ENCODE results near the gene MAP3K1.
"Not testable (repeated sequence)": the region's sequence is repeated elsewhere in the genome, so short reads cannot be mapped to it uniquely, and the experiment has no call there.

Gene MAP3K1

DNA sequence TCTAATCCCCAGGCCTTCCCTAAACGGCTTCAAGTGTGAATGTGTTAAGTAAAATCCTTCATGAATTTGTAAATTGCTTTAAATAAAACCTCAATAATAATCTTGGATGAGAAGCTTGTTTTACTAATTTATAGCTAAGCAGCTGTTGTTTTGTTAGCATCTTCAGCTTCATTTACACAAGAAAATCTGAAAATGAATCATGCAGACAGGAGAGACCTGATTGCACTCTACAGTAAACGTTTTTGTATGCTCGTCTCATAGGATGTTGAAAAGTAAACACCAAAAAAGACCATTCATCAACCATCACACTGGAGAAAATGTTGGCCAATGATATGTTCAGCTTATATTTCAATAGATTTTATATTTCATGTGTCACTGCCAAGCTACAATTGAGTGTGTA, 40.4 kb upstream of the MAP3K1 start:
- H2AFZ ChIP-seq (ENCODE audit: low read length): no peak overlapping the region
- no peak overlapping the region for H3K9ac ChIP-seq (ENCODE audit: low read depth, low read length, poor library complexity)
- no peak overlapping the region for H4K91ac ChIP-seq (ENCODE audit: low read depth, low read length, poor library complexity)
- H3K27me3 ChIP-seq (ENCODE audit: control insufficient read depth in 3 of 3, insufficient read depth in 3 of 3, low read depth in 1 of 3, low read length in 3 of 3): no peaks in the 10 kb centered on the region
- no peaks in the 10 kb centered on the region for H3K9me3 ChIP-seq (replicated peaks in 1 of 2; ENCODE audit: control insufficient read depth in 2 of 2, insufficient read depth in 1 of 2, low read depth in 1 of 2, low read length in 2 of 2)
- H3K4ac ChIP-seq (ENCODE audit: low read length): no peak overlapping the region
- H2AK5ac ChIP-seq (ENCODE audit: low read depth, low read length): no peak overlapping the region
- no peak overlapping the region for H3K4me3 ChIP-seq (ENCODE audit: low read length in 2 of 2)
- H3K79me1 ChIP-seq (ENCODE audit: low read depth, low read length): no peaks in the 10 kb centered on the region
- no peaks in the 10 kb centered on the region for H3K36me3 ChIP-seq (replicated peaks in 1 of 2; ENCODE audit: control insufficient read depth in 2 of 2, insufficient read depth in 2 of 2, low read length in 2 of 2)
- H2BK15ac ChIP-seq (ENCODE audit: low read length): no peak overlapping the region
- WGBS, 2 donors (ENCODE audit: extremely low coverage in 2 of 2, insufficient read length in 2 of 2, insufficient replicate concordance in 1 of 2): no CpG with 5 or more reads among the region's 3 CpGs
- H2BK5ac ChIP-seq (ENCODE audit: low read length): no peak overlapping the region
- DNase-seq (ENCODE audit: low spot score): no peak
- H3K18ac ChIP-seq (ENCODE audit: low read length): no peak overlapping the region
- H3K27ac ChIP-seq (replicated peaks; ENCODE audit: low read length): no peak overlapping the region
- H2BK120ac ChIP-seq (ENCODE audit: low read depth, low read length): no peak overlapping the region
- H3K4me2 ChIP-seq (ENCODE audit: insufficient read depth, low read length, poor library complexity, severe bottlenecking): no peak overlapping the region
- no peak overlapping the region for H3K23ac ChIP-seq (ENCODE audit: low read depth, low read length, poor library complexity)
- H2BK12ac ChIP-seq (ENCODE audit: low read length): no peak overlapping the region
- no peak overlapping the region for H4K8ac ChIP-seq (ENCODE audit: low read depth, low read length)
- no peaks in the 10 kb centered on the region for H3K4me1 ChIP-seq (ENCODE audit: control insufficient read depth in 2 of 2, insufficient read depth in 1 of 2, low read depth in 1 of 2, low read length in 2 of 2)
- no peak overlapping the region for H3K14ac ChIP-seq (ENCODE audit: low read length)

DNA sequence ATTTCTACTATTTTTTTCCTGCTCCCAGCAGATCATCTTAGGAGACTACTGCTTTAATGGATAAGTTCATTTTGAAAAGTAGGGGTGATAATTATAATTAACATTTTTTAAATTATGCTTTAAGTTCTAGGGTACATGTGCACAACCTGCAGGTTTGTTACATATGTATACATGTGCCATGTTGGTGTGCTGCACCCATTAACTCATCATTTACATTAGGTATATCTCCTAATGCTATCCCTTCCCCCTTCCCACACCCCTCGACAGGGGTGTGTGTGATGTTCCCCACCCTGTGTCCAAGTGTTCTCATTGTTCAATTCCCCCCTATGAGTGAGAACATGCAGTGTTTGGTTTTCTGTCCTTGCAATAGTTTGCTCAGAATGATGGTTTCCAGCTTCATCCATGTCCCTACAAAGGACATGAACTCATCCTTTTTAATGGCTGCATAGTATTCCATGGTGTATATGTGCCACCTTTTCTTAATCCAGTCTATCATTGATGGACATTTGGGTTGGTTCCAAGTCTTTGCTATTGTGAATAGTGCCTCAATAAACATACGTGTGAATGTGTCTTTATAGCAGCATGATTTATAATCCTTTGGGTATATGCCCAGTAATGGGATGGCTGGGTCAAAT, 39.0 kb upstream of the MAP3K1 start:
- not testable (repeated sequence) for H2BK120ac ChIP-seq (ENCODE audit: low read depth, low read length); H3K9ac ChIP-seq (ENCODE audit: low read depth, low read length, poor library complexity); H2BK5ac ChIP-seq (ENCODE audit: low read length); H3K4ac ChIP-seq (ENCODE audit: low read length); H3K36me3 ChIP-seq (replicated peaks in 1 of 2; ENCODE audit: control insufficient read depth in 2 of 2, insufficient read depth in 2 of 2, low read length in 2 of 2); H2AFZ ChIP-seq (ENCODE audit: low read length); H3K27ac ChIP-seq (replicated peaks; ENCODE audit: low read length); H3K4me3 ChIP-seq (ENCODE audit: low read length in 2 of 2); H3K23ac ChIP-seq (ENCODE audit: low read depth, low read length, poor library complexity); H3K18ac ChIP-seq (ENCODE audit: low read length); H2BK12ac ChIP-seq (ENCODE audit: low read length); H3K27me3 ChIP-seq (ENCODE audit: control insufficient read depth in 3 of 3, insufficient read depth in 3 of 3, low read depth in 1 of 3, low read length in 3 of 3); H4K8ac ChIP-seq (ENCODE audit: low read depth, low read length); H3K79me1 ChIP-seq (ENCODE audit: low read depth, low read length); H3K9me3 ChIP-seq (replicated peaks in 1 of 2; ENCODE audit: control insufficient read depth in 2 of 2, insufficient read depth in 1 of 2, low read depth in 1 of 2, low read length in 2 of 2); H4K91ac ChIP-seq (ENCODE audit: low read depth, low read length, poor library complexity); DNase-seq (ENCODE audit: low spot score); H3K4me2 ChIP-seq (ENCODE audit: insufficient read depth, low read length, poor library complexity, severe bottlenecking); H2BK15ac ChIP-seq (ENCODE audit: low read length); H3K14ac ChIP-seq (ENCODE audit: low read length); H3K4me1 ChIP-seq (ENCODE audit: control insufficient read depth in 2 of 2, insufficient read depth in 1 of 2, low read depth in 1 of 2, low read length in 2 of 2); H2AK5ac ChIP-seq (ENCODE audit: low read depth, low read length)
- WGBS, 2 donors (ENCODE audit: extremely low coverage in 2 of 2, insufficient read length in 2 of 2, insufficient replicate concordance in 1 of 2): no CpG with 5 or more reads among the region's 2 CpGs

GRCh38 chr5:56783261-56783660, 32.1 kb upstream of the MAP3K1 start:
- no peak overlapping the region for H4K91ac ChIP-seq (ENCODE audit: low read depth, low read length, poor library complexity)
- no peaks in the 10 kb centered on the region for H3K36me3 ChIP-seq (replicated peaks in 1 of 2; ENCODE audit: control insufficient read depth in 2 of 2, insufficient read depth in 2 of 2, low read length in 2 of 2)
- H3K4me3 ChIP-seq (ENCODE audit: low read length in 2 of 2): no peak overlapping the region
- H3K14ac ChIP-seq (ENCODE audit: low read length): no peak overlapping the region
- no peaks in the 10 kb centered on the region for H3K4me1 ChIP-seq (ENCODE audit: control insufficient read depth in 2 of 2, insufficient read depth in 1 of 2, low read depth in 1 of 2, low read length in 2 of 2)
- H3K4me2 ChIP-seq (ENCODE audit: insufficient read depth, low read length, poor library complexity, severe bottlenecking): no peak overlapping the region
- H4K8ac ChIP-seq (ENCODE audit: low read depth, low read length): no peak overlapping the region
- no peak overlapping the region for H3K9ac ChIP-seq (ENCODE audit: low read depth, low read length, poor library complexity)
- no peak overlapping the region for H2BK5ac ChIP-seq (ENCODE audit: low read length)
- no peaks in the 10 kb centered on the region for H3K9me3 ChIP-seq (replicated peaks in 1 of 2; ENCODE audit: control insufficient read depth in 2 of 2, insufficient read depth in 1 of 2, low read depth in 1 of 2, low read length in 2 of 2)
- H3K27me3 ChIP-seq (ENCODE audit: control insufficient read depth in 3 of 3, insufficient read depth in 3 of 3, low read depth in 1 of 3, low read length in 3 of 3): no peaks in the 10 kb centered on the region
- no peak overlapping the region for H3K23ac ChIP-seq (ENCODE audit: low read depth, low read length, poor library complexity)
- no peak overlapping the region for H2BK12ac ChIP-seq (ENCODE audit: low read length)
- no peak overlapping the region for H2AFZ ChIP-seq (ENCODE audit: low read length)
- H3K18ac ChIP-seq (ENCODE audit: low read length): no peak overlapping the region
- H3K4ac ChIP-seq (ENCODE audit: low read length): no peak overlapping the region
- no peak overlapping the region for H3K27ac ChIP-seq (replicated peaks; ENCODE audit: low read length)
- no CpG with 5 or more reads among the region's 2 CpGs for WGBS, 2 donors (ENCODE audit: extremely low coverage in 2 of 2, insufficient read length in 2 of 2, insufficient replicate concordance in 1 of 2)
- no peak for DNase-seq (ENCODE audit: low spot score)
- no peak overlapping the region for H2BK120ac ChIP-seq (ENCODE audit: low read depth, low read length)
- H2BK15ac ChIP-seq (ENCODE audit: low read length): no peak overlapping the region
- no peaks in the 10 kb centered on the region for H3K79me1 ChIP-seq (ENCODE audit: low read depth, low read length)
- no peak overlapping the region for H2AK5ac ChIP-seq (ENCODE audit: low read depth, low read length)

- H3K27me3 ChIP-seq (ENCODE audit: control insufficient read depth in 3 of 3, insufficient read depth in 3 of 3, low read depth in 1 of 3, low read length in 3 of 3): no peaks in the 10 kb centered on the region
- H3K4ac ChIP-seq (ENCODE audit: low read length): no peak overlapping the region
- H3K27ac ChIP-seq (replicated peaks; ENCODE audit: low read length): no peak overlapping the region
- H3K4me1 ChIP-seq (ENCODE audit: control insufficient read depth in 2 of 2, insufficient read depth in 1 of 2, low read depth in 1 of 2, low read length in 2 of 2): no peaks in the 10 kb centered on the region
- no peak overlapping the region for H4K8ac ChIP-seq (ENCODE audit: low read depth, low read length)
- no peaks in the 10 kb centered on the region for H3K36me3 ChIP-seq (replicated peaks in 1 of 2; ENCODE audit: control insufficient read depth in 2 of 2, insufficient read depth in 2 of 2, low read length in 2 of 2)
- no peak overlapping the region for H3K23ac ChIP-seq (ENCODE audit: low read depth, low read length, poor library complexity)
- no peak overlapping the region for H4K91ac ChIP-seq (ENCODE audit: low read depth, low read length, poor library complexity)
- DNase-seq (ENCODE audit: low spot score): no peak
- no peak overlapping the region for H2BK12ac ChIP-seq (ENCODE audit: low read length)
- no peak overlapping the region for H3K4me3 ChIP-seq (ENCODE audit: low read length in 2 of 2)
- H3K4me2 ChIP-seq (ENCODE audit: insufficient read depth, low read length, poor library complexity, severe bottlenecking): no peak overlapping the region
- H2BK120ac ChIP-seq (ENCODE audit: low read depth, low read length): no peak overlapping the region
- no peak overlapping the region for H2BK5ac ChIP-seq (ENCODE audit: low read length)
- H3K14ac ChIP-seq (ENCODE audit: low read length): no peak overlapping the region
- no peak overlapping the region for H2AK5ac ChIP-seq (ENCODE audit: low read depth, low read length)
- H3K9me3 ChIP-seq (replicated peaks in 1 of 2; ENCODE audit: control insufficient read depth in 2 of 2, insufficient read depth in 1 of 2, low read depth in 1 of 2, low read length in 2 of 2): no peaks in the 10 kb centered on the region
- WGBS, 2 donors (ENCODE audit: extremely low coverage in 2 of 2, insufficient read length in 2 of 2, insufficient replicate concordance in 1 of 2): no CpG with 5 or more reads among the region's 2 CpGs
- H2AFZ ChIP-seq (ENCODE audit: low read length): no peak overlapping the region
- H3K18ac ChIP-seq (ENCODE audit: low read length): no peak overlapping the region
- H2BK15ac ChIP-seq (ENCODE audit: low read length): no peak overlapping the region
- no peak overlapping the region for H3K9ac ChIP-seq (ENCODE audit: low read depth, low read length, poor library complexity)
- H3K79me1 ChIP-seq (ENCODE audit: low read depth, low read length): no peaks in the 10 kb centered on the region
Measured at GRCh38 chr5:56786346-56786745, 29.0 kb upstream of the MAP3K1 start.

Measured in neuronal stem cell (in vitro differentiated cells).